Natural killer cell (primary cell): ENCODE data around the gene SECISBP2. TPM values are rescaled to one million over a fixed set of nuclear protein-coding genes. Genes with fewer than 3 reads are reported as not detected.

Experiments
- ATAC-seq, 3 donors: fragments of 150-1000 bp in 2 of 3; fragments of 200-7000 bp in 1 of 3; cut with Tn5 transposase; 1 replicate in 1 of 3; 2 replicates in 2 of 3; pipeline ENCODE4 v1.10.0; 2021; ENCODE audit warnings: mild to moderate bottlenecking in 2 of 3, moderate library complexity in 2 of 3
- DNase-seq, 2 donors: peaks; one replicate each; pipeline versions ENCODE4 v3.0.0 to v3.0.0-alpha.2; 2013 to 2021; ENCODE audit warnings: mixed read lengths in 1 of 2
- H3K27ac ChIP-seq: one replicate; pipeline ENCODE4 v1.5.1; 2013; ENCODE audit warnings: mild to moderate bottlenecking, low read length
- H3K27me3 ChIP-seq: one replicate; pipeline ENCODE4 v1.6.1; 2013; ENCODE audit warnings: low read length; ENCODE audit not compliant: control insufficient read depth, insufficient read depth
- H3K36me3 ChIP-seq: one replicate; pipeline ENCODE4 v1.6.1; 2013; ENCODE audit warnings: low read length; ENCODE audit not compliant: control insufficient read depth, insufficient read depth
- H3K4me1 ChIP-seq: one replicate; pipeline ENCODE4 v1.6.1; 2013; ENCODE audit warnings: low read length; ENCODE audit not compliant: control insufficient read depth, insufficient read depth
- H3K4me3 ChIP-seq: one replicate; pipeline ENCODE4 v1.5.1; 2013; ENCODE audit warnings: low read length
- H3K9me3 ChIP-seq: one replicate; pipeline ENCODE4 v1.6.1; 2013; ENCODE audit warnings: low read length; ENCODE audit not compliant: control insufficient read depth, insufficient read depth
- H3K27ac Mint-ChIP-seq, 2 donors: one replicate each; pipeline ENCODE4 v1.8.0; 2022; ENCODE audit warnings: mild to moderate bottlenecking in 2 of 2, mixed read lengths in 2 of 2, moderate library complexity in 1 of 2
- H3K27me3 Mint-ChIP-seq, 2 donors: one replicate each; pipeline ENCODE4 v1.8.0; 2022; ENCODE audit warnings: low read depth in 2 of 2, mixed read lengths in 2 of 2
- H3K36me3 Mint-ChIP-seq: one replicate; pipeline ENCODE4 v1.8.0; 2022; ENCODE audit warnings: mixed read lengths
- H3K4me1 Mint-ChIP-seq, 2 donors: one replicate each; pipeline ENCODE4 v1.8.0; 2022; ENCODE audit warnings: mixed read lengths in 2 of 2
- H3K4me3 Mint-ChIP-seq: one replicate; pipeline ENCODE4 v1.8.0; 2022; ENCODE audit warnings: mild to moderate bottlenecking, moderate library complexity, mixed read lengths
- H3K9me3 Mint-ChIP-seq, 2 donors: one replicate each; pipeline ENCODE4 v1.8.0; 2022; ENCODE audit warnings: mixed read lengths in 2 of 2
- CTCF ChIP-seq: fragments of 200-600 bp; IDR thresholded peaks from one replicate; pipeline ENCODE4 v1.8.0; 2022; ENCODE audit warnings: antibody characterized with exemption
- WGBS: methylation state at CpG from one replicate; pipeline ENCODE4 v1.1.7; 2013; ENCODE audit warnings: missing lambda C conversion rate; ENCODE audit not compliant: insufficient coverage; 5-methylcytosine and 5-hydroxymethylcytosine counted together
- intact Hi-C: fragments of 100-400 bp; cut with micrococcal nuclease; formaldehyde crosslinking; loops from one replicate; pipeline ENCODE4 v1.14.2; 2022
- total RNA-seq, 4 donors: library from RNA; stranded (reverse); fragments of 120-200 nt in 1 of 4; gene quantifications; one replicate each; pipeline versions ENCODE4 v1.2.3 to v1.2.4, GENCODE V29; 2013 to 2022

SECISBP2 gene
- total RNA-seq, 3 donors from 2014 or later (not counting 1 experiment from before 2014, with no cell fraction given), result 79.5 to 95.8 (median 88.7) TPM

- Histone ChIP-seq H3K4me1 (no peaks in the 10 kb centered on the region), H3K9me3 (no peaks in the 10 kb centered on the region), H3K36me3 (peaks cover 78% of the 10 kb centered on the region), H3K27ac (no peak overlapping the region), H3K4me3 (no peak overlapping the region), H3K27me3 (no peaks in the 10 kb centered on the region)
- no peak overlapping the region for H3K27ac Mint-ChIP-seq
- 67% methylated on average over 2 of the region's 2 CpGs for WGBS
- peaks cover 51% of the 10 kb centered on the region for H3K36me3 Mint-ChIP-seq
- no peak overlapping the region for H3K4me3 Mint-ChIP-seq
- DNase-seq, result no peak
- peaks cover 0 to 15% of the 10 kb centered on the region in 2 donors for H3K4me1 Mint-ChIP-seq
- ATAC-seq, result no peak
- no peaks in the 10 kb centered on the region for H3K9me3 Mint-ChIP-seq
- intact Hi-C loops, result no loop called here
- no peak for TF ChIP-seq CTCF
- H3K27me3 Mint-ChIP-seq, result no peaks in the 10 kb centered on the region
Measured at GRCh38 chr9:89339807-89340206, 21.5 kb downstream of the SECISBP2 start.

DNA sequence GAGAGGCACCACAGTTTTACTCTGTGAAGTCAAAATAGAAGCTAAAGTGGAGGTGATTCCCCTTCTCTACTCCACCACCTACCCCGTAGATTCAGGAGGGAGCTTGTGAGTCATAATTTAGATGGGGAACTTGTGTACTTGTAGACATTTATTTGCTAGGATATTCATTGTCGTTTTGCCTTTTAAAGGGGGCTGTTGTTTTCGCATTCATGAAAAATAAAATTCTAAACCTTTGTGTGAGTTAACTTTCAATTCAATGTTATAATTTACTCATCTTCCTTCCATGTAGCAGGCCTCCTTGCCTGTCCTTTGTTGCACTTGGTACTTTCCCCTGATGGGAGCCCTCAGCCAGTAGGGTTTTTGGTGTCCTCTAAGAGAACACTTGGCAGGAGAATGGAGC lies 22.0 kb downstream of the SECISBP2 start:
- no peak overlapping the region for H3K4me3 ChIP-seq
- no peak for TF ChIP-seq CTCF
- H3K4me1 ChIP-seq, result no peaks in the 10 kb centered on the region
- H3K9me3 ChIP-seq, result no peaks in the 10 kb centered on the region
- no peak overlapping the region for H3K27ac ChIP-seq
- intact Hi-C loops, result no loop called here
- Mint-ChIP-seq H3K4me3 (no peak overlapping the region), H3K9me3 (no peaks in the 10 kb centered on the region), H3K36me3 (peaks cover 56% of the 10 kb centered on the region), H3K27me3 (no peaks in the 10 kb centered on the region), H3K27ac (no peak overlapping the region), H3K4me1 (peaks cover 0 to 18% of the 10 kb centered on the region in 2 donors)
- no peak for DNase-seq
- peaks cover 81% of the 10 kb centered on the region for H3K36me3 ChIP-seq
- 83% methylated on average over 1 of the region's 3 CpGs for WGBS
- no peak for ATAC-seq
- no peaks in the 10 kb centered on the region for H3K27me3 ChIP-seq

DNA sequence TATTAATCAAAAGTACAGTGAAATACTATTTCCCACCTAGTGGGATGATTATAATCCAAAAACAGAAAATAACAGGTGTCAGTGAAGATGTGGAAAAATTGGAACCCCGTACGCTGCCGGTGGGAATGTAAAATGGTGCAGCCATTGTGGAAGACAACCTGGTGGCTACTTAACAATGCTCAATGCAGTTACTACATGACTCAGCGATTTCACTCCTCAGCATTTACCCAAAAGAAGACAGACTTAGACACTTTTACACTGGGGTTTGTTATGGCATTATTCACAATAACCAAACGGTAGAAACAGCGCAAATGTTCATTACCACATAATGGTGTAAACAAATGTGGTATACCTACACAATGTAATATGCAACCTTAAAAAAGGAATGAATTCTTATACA lies 23.9 kb downstream of the SECISBP2 start:
- ATAC-seq, result no peak

More for the DNA sequence above, 23.9 kb downstream of the SECISBP2 start:
- intact Hi-C loops, result no loop called here
- no peak for TF ChIP-seq CTCF
- H3K27me3 Mint-ChIP-seq, result no peaks in the 10 kb centered on the region
- no peaks in the 10 kb centered on the region for H3K9me3 ChIP-seq
- H3K4me1 ChIP-seq, result no peaks in the 10 kb centered on the region
- no peak overlapping the region for H3K27ac Mint-ChIP-seq
- H3K36me3 Mint-ChIP-seq, result peaks cover 67% of the 10 kb centered on the region
- peaks cover 0 to 30% of the 10 kb centered on the region in 2 donors for H3K4me1 Mint-ChIP-seq
- H3K27me3 ChIP-seq, result no peaks in the 10 kb centered on the region
- 98% methylated on average over 4 of the region's 6 CpGs for WGBS
- no peak overlapping the region for H3K4me3 ChIP-seq
- no peak overlapping the region for H3K27ac ChIP-seq
- no peak overlapping the region for H3K4me3 Mint-ChIP-seq
- no peaks in the 10 kb centered on the region for H3K9me3 Mint-ChIP-seq
- DNase-seq, result no peak
- peaks cover 86% of the 10 kb centered on the region for H3K36me3 ChIP-seq
